Stomach (tissue), 9 donors: ENCODE measurements around the gene ZFAND5. TPM values are rescaled to one million over a fixed set of nuclear protein-coding genes. Genes with fewer than 3 reads are reported as not detected.

ENCODE experiments used
- DNase-seq, 2 donors: peaks; one replicate each; pipeline versions ENCODE4 v3.0.0 to v3.0.0-alpha.2; 2013 to 2019
- H3K27ac ChIP-seq, 5 donors: fragments of 200-600 bp in 4 of 5; sonication (generic) in 4 of 5; one replicate each; pipeline ENCODE4 v1.5.1; 2013 to 2019; ENCODE audit warnings: mild to moderate bottlenecking in 1 of 5, moderate library complexity in 1 of 5
- H3K27me3 ChIP-seq, 3 donors: fragments of 200-600 bp; sonication (generic); one replicate each; pipeline ENCODE4 v1.5.1; 2017 to 2019; ENCODE audit warnings: mixed run types in 1 of 3
- H3K36me3 ChIP-seq, 4 donors: fragments of 200-600 bp; sonication (generic); 1 replicate in 3 of 4; 2 replicates in 1 of 4; pipeline ENCODE4 v1.5.1; 2016 to 2019
- H3K4me1 ChIP-seq, 4 donors: fragments of 200-600 bp; sonication (generic); one replicate each; pipeline ENCODE4 v1.5.1; 2016 to 2019
- H3K4me3 ChIP-seq, 4 donors: fragments of 200-600 bp; sonication (generic) in 3 of 4; one replicate each; pipeline ENCODE4 v1.5.1; 2016 to 2019; ENCODE audit warnings: mild to moderate bottlenecking in 1 of 4
- H3K9me3 ChIP-seq, 4 donors: fragments of 200-600 bp; sonication (generic); one replicate each; pipeline ENCODE4 v1.5.1; 2016 to 2019
- CTCF ChIP-seq, 7 experiments: fragments of 450-650 bp in 4 of 7; fragments of 200-600 bp in 3 of 7; sonication (generic) in 3 of 7; IDR thresholded peaks; one replicate each; pipeline ENCODE4 v1.5.1; 2016 to 2019; ENCODE audit warnings: antibody characterized with exemption in 7 of 7, control low read depth in 2 of 7, mild to moderate bottlenecking in 1 of 7
- EP300 ChIP-seq: sonication (generic); formaldehyde crosslinking; IDR thresholded peaks from one replicate; pipeline ENCODE4 v1.6.1; 2017; ENCODE audit warnings: antibody characterized with exemption
- POLR2A ChIP-seq, 4 donors: fragments of 450-650 bp; IDR thresholded peaks; one replicate each; pipeline ENCODE4 v1.6.1; 2016; ENCODE audit warnings: antibody characterized with exemption in 4 of 4, control low read depth in 2 of 4, mild to moderate bottlenecking in 1 of 4, moderate library complexity in 1 of 4
- POLR2AphosphoS5 ChIP-seq, 3 donors: sonication (generic); formaldehyde crosslinking; IDR thresholded peaks; one replicate each; pipeline ENCODE4 v1.6.1; 2016; ENCODE audit warnings: antibody characterized with exemption in 3 of 3
- WGBS, 5 donors: extraction: QIAGEN DNeasy Blood & Tissue Kit in 3 of 5; methylation state at CpG; one replicate each; pipeline versions ENCODE4 v1.1.5 to v1.1.7; 2013 to 2018; 5-methylcytosine and 5-hydroxymethylcytosine counted together
- intact Hi-C: fragments of 100-400 bp; cut with DNase I; formaldehyde crosslinking; loops from one replicate; pipeline ENCODE4 v1.15.1; 2023; ENCODE audit warnings: low total_unique reads
- polyA plus RNA-seq, 3 donors: library from polyadenylated mRNA; stranded (reverse); fragments of 200-250 nt; gene quantifications; one replicate each; pipeline ENCODE4 v1.2.3, GENCODE V29; 2013
- total RNA-seq, 5 donors: library from RNA; depleted of rRNA; stranded (reverse); fragments of >200 nt; gene quantifications; one replicate each; pipeline versions ENCODE4 v1.1.0 to v1.2.3, GENCODE V29; 2014 to 2016
- donor health status: healthy with polysubstance abuse.
- donor health status: Bipolar disorder and iron deficiency.
- donor health status: healthy.

ZFAND5 gene
- total and polyA plus RNA-seq, 8 donors = 63.4 to 644 (median 220) TPM

- WGBS, 5 donors = 4 to 9% (median 6%) methylated on average over 2 of the region's 2 CpGs
- DNase-seq = peak in 1 of 2 donors; percentile 40
- Histone ChIP-seq H3K9me3 (no peaks in the 10 kb centered on the region), H3K27ac (peak overlapping the region in 4 of 5 donors; percentile 99 to 100 (median 100)), H3K4me1 (peaks cover 44 to 71% (median 57%) of the 10 kb centered on the region in 4 donors), H3K36me3 (peaks cover 31 to 35% (median 33%) of the 10 kb centered on the region in 4 donors), H3K4me3 (peak overlapping the region; percentile 71 to 95 (median 86)), H3K27me3 (no peaks in the 10 kb centered on the region)
- intact Hi-C loops = no loop called here
- TF ChIP-seq CTCF (IDR thresholded peaks at IDR 0.05) (no peak), POLR2AphosphoS5 (IDR thresholded peaks at IDR 0.05) (peak in 2 of 3 donors; percentile 4 to 7)
Measured at GRCh38 chr9:72362118-72362531, 2.9 kb downstream of the ZFAND5 start.

DNA sequence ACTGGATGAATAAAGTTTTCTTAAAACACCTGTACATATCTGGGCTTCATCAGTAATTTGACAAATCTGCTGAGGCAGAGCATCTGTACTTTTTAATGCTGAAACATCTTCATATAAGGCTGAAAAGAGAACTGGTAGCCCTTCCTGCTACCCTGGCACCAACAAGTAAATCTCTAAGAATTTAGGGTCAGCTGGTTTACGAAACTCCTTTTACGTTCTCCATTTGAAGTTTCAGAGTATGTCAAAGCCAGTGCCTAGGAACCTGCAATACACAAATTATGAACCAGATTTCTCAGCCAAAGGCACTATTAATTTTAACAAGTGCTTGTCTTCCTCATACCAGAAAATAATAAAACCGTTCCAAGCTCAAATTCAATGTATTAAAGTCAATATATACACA, 3.8 kb downstream of the ZFAND5 start:
- no peaks in the 10 kb centered on the region for H3K9me3 ChIP-seq
- peak overlapping the region in 4 of 5 donors; percentile 99 to 100 (median 100) for H3K27ac ChIP-seq
- intact Hi-C loops = no loop called here
- 4 to 18% (median 12%) methylated on average over 3 of the region's 3 CpGs for WGBS, 5 donors
- peaks cover 37 to 44% (median 42%) of the 10 kb centered on the region in 4 donors for H3K36me3 ChIP-seq
- no peaks in the 10 kb centered on the region for H3K27me3 ChIP-seq
- TF ChIP-seq CTCF (IDR thresholded peaks at IDR 0.05) = no peak
- TF ChIP-seq POLR2A (IDR thresholded peaks at IDR 0.05) = no peak
- no peak for TF ChIP-seq EP300
- peak in 1 of 3 donors; percentile 19 for TF ChIP-seq POLR2AphosphoS5 (IDR thresholded peaks at IDR 0.05)
- H3K4me3 ChIP-seq = peak overlapping the region; percentile 71 to 95 (median 86)
- peaks cover 49 to 71% (median 61%) of the 10 kb centered on the region in 4 donors for H3K4me1 ChIP-seq
- DNase-seq = peak in 1 of 2 donors; percentile 22

DNA sequence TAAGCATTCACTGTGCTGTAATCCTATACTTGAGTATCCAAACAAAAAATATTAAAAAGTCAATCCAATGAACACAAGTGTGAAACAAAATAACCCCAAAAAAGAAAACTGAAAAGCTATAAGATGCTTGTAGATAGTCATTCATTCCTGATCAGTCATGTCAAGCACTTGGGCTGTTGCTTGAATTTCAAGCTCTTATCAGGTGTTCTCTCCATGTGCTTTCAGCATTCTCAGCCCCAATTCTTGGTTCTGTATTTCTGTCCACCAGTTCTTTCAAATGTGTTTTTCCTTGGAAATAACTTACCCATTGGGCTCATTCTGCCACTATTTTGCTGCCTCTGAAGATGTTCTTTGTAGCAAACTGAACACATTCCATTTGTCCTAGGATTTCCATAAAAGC, 4.7 kb downstream of the ZFAND5 start:
- H3K36me3 ChIP-seq = peaks cover 44 to 53% (median 51%) of the 10 kb centered on the region in 4 donors
- TF ChIP-seq POLR2AphosphoS5 (IDR thresholded peaks at IDR 0.05) (no peak), POLR2A (IDR thresholded peaks at IDR 0.05) (no peak), CTCF (IDR thresholded peaks at IDR 0.05) (no peak), EP300 (no peak)
- no peak for DNase-seq
- no peaks in the 10 kb centered on the region for H3K9me3 ChIP-seq
- H3K27me3 ChIP-seq = no peaks in the 10 kb centered on the region
- H3K4me3 ChIP-seq = peak overlapping the region in 3 of 4 donors; percentile 71 to 95 (median 79)
- intact Hi-C loops = no loop called here
- H3K27ac ChIP-seq = peak overlapping the region in 4 of 5 donors; percentile 99 to 100 (median 100)
- peaks cover 54 to 75% (median 65%) of the 10 kb centered on the region in 4 donors for H3K4me1 ChIP-seq

DNA sequence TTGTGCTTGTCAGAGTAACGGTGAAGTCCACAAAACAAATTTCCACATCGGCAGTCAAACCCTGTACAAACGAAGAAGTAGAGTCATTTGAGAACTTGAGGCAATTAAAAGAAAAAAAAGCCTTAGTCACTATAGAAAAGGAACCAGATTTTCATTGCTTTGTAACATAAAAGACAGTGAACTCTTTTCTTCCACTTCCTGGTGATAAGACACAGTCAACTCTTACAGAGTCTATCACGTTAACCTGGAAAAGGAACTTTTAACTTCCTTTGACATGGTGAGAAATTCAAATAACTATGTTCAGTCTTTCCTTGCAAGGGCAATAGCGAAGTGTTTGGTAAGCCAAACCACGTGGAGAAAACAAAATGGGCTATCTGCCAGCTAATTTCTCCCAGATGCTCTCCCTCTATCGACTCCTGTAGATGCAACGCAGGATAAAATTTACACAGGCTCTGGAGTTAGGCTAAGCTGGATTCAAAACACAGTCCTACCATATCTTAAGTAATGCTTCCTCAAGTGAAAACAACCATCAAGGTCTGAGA, 8.9 kb downstream of the ZFAND5 start:
- H3K27ac ChIP-seq = peak overlapping the region in 4 of 5 donors; percentile 34 to 100 (median 71)
- WGBS, 5 donors = 13 to 33% (median 23%) methylated on average over 8 of the region's 8 CpGs
- H3K27me3 ChIP-seq = no peaks in the 10 kb centered on the region
- peak in 1 of 2 donors; percentile 62 for DNase-seq
- TF ChIP-seq POLR2A (IDR thresholded peaks at IDR 0.05) (no peak), POLR2AphosphoS5 (IDR thresholded peaks at IDR 0.05) (peak in 2 of 3 donors; percentile 8 to 18), CTCF (IDR thresholded peaks at IDR 0.05) (no peak), EP300 (no peak)
- no peaks in the 10 kb centered on the region for H3K9me3 ChIP-seq
- H3K4me1 ChIP-seq = peaks cover 69 to 96% (median 86%) of the 10 kb centered on the region in 4 donors
- H3K36me3 ChIP-seq = peaks cover 59 to 86% (median 84%) of the 10 kb centered on the region in 4 donors
- H3K4me3 ChIP-seq = peak overlapping the region in 1 of 4 donors; percentile 79
- intact Hi-C loops = loop anchor here (10.0 kb wide), 1 partner anchor 229 kb away; no protein-coding TSS in a partner anchor
